Sigmoid colon (tissue), 3 donors: Measurements from ENCODE around the gene OR10G7.

Source experiments
- CTCF ChIP-seq, 4 experiments: fragments of 450-650 bp in 3 of 4; fragments of 200-600 bp in 1 of 4; IDR thresholded peaks; one replicate each; pipeline ENCODE4 v1.5.1; 2016 to 2019; ENCODE audit warnings: antibody characterized with exemption in 4 of 4, mild to moderate bottlenecking in 3 of 4, moderate library complexity in 2 of 4
- POLR2A ChIP-seq, 2 donors: fragments of 450-650 bp; IDR thresholded peaks; one replicate each; pipeline ENCODE4 v1.6.1; 2016; ENCODE audit warnings: antibody characterized with exemption in 2 of 2, mild to moderate bottlenecking in 2 of 2, moderate library complexity in 2 of 2

DNA sequence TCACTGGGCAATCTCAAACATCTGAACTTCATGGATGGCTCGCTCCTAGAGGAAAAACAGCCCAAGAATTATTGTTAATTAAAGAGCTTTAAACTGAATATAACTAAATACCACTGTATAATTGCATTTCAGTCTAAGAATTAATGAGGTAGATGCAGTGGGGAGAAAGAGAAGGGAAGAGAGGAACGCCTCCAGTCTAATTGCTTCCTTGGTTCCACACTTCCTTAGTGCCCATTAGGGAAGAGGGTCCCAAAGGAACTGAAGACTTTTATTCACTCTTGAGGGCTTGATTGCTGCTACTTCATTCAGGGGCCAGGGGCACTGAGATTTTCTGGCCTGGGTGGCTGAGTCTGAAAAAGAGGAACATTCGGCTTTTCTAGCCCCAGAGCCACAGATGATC, 11.8 kb upstream of the OR10G7 start:
- TF ChIP-seq POLR2A (IDR thresholded peaks at IDR 0.05) (no peak), CTCF (IDR thresholded peaks at IDR 0.05) (no peak)
